GM15510 (cell line): Measurements from ENCODE around the gene SERPINE2.

Experiments used
- POLR2A ChIP-seq: IDR thresholded peaks from 3 replicates; pipeline ENCODE4 v1.6.1; 2011; ENCODE audit warnings: borderline replicate concordance; ENCODE audit not compliant: insufficient read length; ENCODE audit errors: extremely low read depth

Gene SERPINE2

DNA sequence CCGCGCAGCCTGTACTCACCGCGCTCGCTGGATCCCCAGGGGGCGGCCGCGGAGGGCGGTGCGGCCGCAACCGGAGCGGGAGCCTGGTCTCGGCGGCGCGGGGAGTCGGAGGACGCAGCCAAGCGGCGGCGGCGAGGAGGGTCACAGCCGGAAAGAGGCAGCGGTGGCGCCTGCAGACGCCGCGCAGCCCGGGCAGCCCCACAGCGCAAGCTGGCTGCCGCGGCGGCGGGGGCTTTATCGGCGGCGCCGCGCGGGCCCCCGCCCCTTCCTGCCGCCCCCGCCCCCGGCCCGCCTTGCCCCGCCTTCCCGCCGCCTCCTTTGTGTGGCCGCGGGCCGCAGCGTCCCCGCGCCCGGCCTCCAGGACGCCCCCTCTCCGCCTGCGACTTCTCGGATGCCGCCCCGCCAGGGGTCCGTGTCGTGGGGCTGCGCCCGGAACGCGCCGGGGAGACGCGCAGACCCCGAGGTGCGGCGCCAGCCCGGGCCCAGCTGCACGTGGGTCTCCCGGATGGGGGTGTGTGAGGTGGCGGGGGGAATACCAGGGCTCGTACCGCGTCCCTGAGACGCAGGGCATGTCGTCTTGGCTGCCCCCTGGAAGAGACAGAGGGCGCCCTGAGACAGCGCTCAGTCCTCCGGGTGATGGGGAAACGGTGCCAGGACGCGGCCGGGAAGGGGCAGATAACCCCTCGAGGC is at the start of gene SERPINE2:
TSS of gene SERPINE2 (minus strand) at position 207 of the 690 bp plus-strand sequence. CDS start 37,386 bp downstream, outside the sequence.
- no peak for TF ChIP-seq POLR2A

- TF ChIP-seq POLR2A: no peak
Measured at GRCh38 chr2:224086226-224086914, 47.3 kb upstream of the SERPINE2 start.

DNA sequence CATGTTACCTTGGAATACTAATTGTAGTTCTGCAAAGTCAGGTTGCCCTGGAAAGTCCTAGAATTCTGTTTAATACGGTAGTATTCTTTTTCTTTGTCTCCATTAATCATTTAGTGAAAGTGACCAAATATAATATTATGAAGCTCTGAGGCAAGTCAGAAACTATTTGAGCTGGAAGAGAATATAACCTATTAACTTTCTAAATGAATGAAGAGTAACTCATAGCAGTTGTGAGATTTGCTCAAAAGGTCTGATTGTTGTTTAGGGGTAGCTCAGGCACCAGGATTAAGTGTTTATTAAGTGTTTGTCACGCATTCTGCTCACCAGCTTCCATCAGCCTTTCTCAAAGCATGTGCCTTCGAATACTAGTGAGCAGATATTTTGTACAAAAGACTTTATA is 46.7 kb upstream of the SERPINE2 start:
- no peak for TF ChIP-seq POLR2A

DNA sequence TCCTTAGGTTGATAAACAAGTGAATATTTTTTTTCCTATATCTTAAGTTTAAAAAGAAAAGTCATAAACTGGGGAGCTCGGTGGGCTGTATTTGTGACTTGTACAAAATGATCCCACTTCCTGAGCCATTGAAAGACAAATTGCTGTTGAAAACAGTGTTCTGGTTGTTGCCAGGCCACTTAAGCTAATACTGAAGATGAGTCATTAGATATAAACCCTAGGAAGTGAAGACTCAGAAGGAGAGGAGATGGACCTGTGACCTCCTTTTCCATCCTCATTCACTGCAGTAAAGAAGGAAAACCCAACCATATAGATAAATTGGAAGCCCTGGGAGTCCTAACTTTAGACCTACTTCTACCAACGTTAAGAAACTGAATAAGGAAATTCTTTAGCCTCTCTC is 46.2 kb upstream of the SERPINE2 start:
- TF ChIP-seq POLR2A: no peak

DNA sequence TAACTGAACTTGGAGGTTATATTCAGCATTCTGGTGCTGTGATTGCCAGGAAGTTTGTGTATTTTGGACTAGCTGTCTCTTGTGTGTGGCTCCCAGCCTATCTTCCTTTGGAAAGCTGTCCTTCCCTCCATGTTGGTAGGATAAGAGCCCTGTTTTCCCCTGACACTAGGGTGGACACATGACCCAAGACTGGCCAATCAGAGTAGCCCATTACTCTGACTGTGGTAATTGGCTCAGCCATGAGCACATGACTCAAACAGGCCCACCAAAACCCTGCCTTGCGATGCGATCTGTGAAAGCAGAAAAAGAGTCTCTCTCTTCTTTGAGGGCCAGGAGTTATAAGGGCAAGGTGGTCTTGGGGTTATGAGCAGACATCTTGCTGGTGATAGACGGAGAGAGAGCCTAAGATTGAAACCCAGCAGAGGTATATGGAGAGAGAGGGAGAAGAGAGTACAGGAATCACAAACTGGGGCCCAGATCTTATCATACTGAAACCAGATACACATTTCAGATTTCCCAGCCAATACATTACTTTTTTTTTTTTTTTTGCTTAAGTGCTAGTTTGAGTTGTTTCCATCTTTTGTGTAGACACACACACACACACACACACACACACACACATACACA is 45.3 kb upstream of the SERPINE2 start:
- no peak for TF ChIP-seq POLR2A

GRCh38 chr2:224083638-224084037 is 44.6 kb upstream of the SERPINE2 start:
- TF ChIP-seq POLR2A: no peak

DNA sequence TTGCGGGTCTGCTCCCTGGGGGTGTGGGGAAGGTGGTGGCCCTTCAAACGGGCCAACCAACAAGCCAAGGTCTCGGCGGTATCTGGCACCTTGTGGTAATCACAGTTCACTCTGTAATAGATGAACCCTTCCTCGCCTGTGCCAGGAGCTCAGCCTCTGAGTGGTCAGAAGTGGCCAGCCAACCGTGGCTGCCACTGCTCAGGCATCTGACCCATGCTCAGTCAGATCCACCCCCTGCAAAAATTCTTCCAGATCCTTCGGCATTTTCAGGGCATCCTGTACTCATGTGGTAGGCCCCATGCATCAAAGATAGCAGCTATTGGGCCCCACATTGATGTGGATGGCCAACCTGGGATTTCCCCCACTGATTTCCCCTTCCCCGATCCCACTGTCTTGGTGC is 39.6 kb upstream of the SERPINE2 start:
- no peak for TF ChIP-seq POLR2A

DNA sequence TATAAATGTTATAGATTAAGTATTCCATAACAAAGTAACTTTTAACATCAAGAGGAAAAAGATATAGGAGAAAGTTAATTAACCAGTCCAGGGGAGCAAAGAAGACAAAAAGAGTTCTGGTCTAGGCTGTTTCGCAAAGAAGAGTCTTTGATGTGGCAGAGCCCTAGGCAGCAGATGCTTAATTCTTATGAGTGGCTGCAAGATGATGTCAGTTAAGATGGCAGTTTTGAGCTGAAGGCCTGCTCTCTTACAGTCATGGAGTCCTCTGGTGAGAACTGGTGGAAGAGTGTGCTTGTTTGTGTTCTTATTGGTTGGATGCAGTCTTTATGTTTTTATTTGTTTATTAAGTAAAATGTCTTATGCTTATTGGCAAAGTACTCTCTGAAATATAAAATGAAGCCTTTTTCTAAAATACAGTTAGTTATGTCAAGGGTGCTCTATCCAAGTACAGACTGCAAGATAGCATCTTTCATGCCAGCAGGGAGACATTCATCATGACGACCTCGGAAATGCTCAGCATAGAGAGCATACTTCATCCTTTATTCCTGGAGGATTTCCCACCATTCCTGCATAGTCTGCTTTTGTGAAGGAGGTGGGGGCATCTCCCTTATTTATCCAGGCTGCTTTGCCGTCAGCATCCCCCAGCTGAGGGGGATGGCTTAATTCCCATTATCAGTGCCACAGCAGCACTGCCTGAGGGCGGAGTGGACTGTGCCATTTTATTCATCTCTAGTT is 38.9 kb upstream of the SERPINE2 start:
- TF ChIP-seq POLR2A: no peak

- no peak for TF ChIP-seq POLR2A
Measured at GRCh38 chr2:224075588-224075987, 36.5 kb upstream of the SERPINE2 start.

DNA sequence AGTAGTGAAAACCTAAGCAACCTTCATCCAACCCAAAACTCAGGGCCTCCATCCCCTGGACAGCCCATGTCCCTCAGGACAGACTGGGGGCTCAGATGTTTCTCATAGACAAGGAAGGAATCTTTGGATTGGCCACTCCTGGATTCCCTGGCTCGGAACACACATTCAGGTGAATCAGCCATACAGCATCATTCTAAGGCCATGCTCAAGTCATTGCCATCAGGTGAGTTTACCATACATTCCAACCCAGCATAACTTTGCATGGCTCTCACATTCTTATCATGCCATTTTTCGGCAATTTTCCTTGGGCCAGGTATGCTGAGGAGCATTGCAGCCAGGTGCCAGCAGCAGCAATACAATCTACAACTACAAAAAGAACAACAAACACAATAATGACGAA is 34.6 kb upstream of the SERPINE2 start:
- no peak for TF ChIP-seq POLR2A

- TF ChIP-seq POLR2A: no peak
Measured at GRCh38 chr2:224072541-224073188, 33.6 kb upstream of the SERPINE2 start.

- no peak for TF ChIP-seq POLR2A
Measured at GRCh38 chr2:224069172-224069571, 30.1 kb upstream of the SERPINE2 start.

DNA sequence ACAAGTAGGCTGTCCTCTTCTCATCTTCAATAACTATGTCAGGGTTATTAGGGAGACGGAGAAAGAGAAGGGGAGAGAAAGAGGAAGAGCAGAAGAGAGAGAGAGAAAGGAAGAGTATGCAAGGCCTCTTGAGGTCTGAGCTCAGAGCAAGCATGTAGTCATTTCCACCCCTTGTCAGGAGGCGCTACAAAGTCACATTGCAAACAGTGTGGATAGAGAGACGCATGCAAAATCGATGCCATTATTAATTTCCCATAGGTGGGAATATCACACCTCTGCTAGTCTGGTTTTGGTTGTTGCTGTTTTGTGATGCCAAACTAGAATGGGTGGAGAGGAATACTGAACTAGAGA is 24.2 kb upstream of the SERPINE2 start:
- no peak for TF ChIP-seq POLR2A

- no peak for TF ChIP-seq POLR2A
Measured at GRCh38 chr2:224062481-224063297, 23.6 kb upstream of the SERPINE2 start.
